ENCODE measurements around the gene EIF4G3.

EIF4G3 gene

DNA sequence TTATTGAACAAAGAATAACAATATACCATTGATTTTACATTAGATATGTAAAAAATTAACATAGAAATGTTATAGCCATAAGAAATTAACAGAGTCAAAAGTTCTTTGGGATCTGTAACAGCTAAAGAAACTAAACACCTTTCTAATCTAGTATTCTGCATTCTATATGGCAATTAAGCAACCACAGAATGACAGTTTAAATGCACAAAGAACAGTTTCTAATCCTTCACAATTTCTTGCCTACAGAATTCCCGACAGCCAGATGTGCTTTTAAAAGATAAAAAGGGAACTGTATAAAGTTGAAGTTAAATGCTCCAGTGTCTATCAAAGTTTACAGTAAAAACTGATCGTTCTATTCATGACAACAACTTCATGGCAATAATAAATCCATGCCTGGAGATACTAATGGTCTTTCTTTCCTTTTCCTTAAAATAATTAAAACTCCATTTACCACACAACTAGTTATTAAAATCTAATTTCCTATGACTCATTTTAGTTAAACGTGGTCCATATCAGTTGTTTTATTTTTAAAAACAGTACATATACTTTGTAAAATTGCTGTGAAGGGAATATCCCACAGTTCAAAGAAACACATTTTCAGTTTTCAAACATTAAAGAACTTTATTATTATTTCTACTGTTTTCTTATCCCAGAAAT, 110.2 kb downstream of the EIF4G3 start:
- no peak for TF ChIP-seq CSDC2 (CRISPR knock-in tag; IDR thresholded peaks at IDR 0.05)
- TF ChIP-seq, protein P1, sequence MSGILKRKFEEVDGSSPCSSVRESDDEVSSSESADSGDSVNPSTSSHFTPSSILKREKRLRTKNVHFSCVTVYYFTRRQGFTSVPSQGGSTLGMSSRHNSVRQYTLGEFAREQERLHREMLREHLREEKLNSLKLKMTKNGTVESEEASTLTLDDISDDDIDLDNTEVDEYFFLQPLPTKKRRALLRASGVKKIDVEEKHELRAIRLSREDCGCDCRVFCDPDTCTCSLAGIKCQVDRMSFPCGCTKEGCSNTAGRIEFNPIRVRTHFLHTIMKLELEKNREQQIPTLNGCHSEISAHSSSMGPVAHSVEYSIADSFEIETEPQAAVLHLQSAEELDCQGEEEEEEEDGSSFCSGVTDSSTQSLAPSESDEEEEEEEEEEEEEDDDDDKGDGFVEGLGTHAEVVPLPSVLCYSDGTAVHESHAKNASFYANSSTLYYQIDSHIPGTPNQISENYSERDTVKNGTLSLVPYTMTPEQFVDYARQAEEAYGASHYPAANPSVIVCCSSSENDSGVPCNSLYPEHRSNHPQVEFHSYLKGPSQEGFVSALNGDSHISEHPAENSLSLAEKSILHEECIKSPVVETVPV (CRISPR knock-in tag; IDR thresholded peaks at IDR 0.05) = no peak
- TF ChIP-seq TCF4 (CRISPR knock-in tag; IDR thresholded peaks at IDR 0.05; ENCODE audit: borderline replicate concordance) = no peak
- TF ChIP-seq, protein P2, sequence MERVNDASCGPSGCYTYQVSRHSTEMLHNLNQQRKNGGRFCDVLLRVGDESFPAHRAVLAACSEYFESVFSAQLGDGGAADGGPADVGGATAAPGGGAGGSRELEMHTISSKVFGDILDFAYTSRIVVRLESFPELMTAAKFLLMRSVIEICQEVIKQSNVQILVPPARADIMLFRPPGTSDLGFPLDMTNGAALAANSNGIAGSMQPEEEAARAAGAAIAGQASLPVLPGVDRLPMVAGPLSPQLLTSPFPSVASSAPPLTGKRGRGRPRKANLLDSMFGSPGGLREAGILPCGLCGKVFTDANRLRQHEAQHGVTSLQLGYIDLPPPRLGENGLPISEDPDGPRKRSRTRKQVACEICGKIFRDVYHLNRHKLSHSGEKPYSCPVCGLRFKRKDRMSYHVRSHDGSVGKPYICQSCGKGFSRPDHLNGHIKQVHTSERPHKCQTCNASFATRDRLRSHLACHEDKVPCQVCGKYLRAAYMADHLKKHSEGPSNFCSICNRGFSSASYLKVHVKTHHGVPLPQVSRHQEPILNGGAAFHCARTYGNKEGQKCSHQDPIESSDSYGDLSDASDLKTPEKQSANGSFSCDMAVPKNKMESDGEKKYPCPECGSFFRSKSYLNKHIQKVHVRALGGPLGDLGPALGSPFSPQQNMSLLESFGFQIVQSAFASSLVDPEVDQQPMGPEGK (CRISPR knock-in tag; IDR thresholded peaks at IDR 0.05; ENCODE audit: borderline replicate concordance) = no peak
- TF ChIP-seq ISL1 (CRISPR knock-in tag; IDR thresholded peaks at IDR 0.05) = peak; percentile 69
- ATAC-seq = no peak

DNA sequence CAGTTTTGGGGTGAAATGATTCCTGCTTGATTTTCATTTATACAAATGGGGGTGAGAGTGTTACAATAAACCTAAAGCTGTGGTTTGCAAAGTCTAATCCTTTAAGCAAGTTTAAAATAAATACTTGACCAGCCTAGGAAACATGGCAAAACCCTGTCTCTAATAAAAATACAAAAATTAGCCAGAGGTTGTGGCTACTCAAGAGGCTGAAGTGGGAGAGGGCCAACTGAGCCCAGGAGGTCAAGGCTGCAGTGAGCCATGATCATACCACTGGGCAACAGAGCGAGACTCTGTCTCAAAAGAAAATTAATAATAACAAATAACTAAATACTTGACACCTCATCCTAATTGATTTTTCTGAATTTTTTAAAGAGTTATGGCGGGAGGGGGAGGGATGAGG, 110.8 kb downstream of the EIF4G3 start:
- TF ChIP-seq, protein P3, sequence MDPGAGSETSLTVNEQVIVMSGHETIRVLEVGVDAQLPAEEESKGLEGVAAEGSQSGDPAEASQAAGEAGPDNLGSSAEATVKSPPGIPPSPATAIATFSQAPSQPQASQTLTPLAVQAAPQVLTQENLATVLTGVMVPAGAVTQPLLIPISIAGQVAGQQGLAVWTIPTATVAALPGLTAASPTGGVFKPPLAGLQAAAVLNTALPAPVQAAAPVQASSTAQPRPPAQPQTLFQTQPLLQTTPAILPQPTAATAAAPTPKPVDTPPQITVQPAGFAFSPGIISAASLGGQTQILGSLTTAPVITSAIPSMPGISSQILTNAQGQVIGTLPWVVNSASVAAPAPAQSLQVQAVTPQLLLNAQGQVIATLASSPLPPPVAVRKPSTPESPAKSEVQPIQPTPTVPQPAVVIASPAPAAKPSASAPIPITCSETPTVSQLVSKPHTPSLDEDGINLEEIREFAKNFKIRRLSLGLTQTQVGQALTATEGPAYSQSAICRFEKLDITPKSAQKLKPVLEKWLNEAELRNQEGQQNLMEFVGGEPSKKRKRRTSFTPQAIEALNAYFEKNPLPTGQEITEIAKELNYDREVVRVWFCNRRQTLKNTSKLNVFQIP (CRISPR knock-in tag; IDR thresholded peaks at IDR 0.05; ENCODE audit: borderline replicate concordance, low read depth) = no peak
- no peak for TF ChIP-seq ZNF565 (CRISPR knock-in tag; conservative IDR thresholded peaks at IDR 0.05; ENCODE audit: low read depth)
- no peak for TF ChIP-seq BACH2 (CRISPR knock-in tag; IDR thresholded peaks at IDR 0.05; ENCODE audit: borderline replicate concordance)
- TF ChIP-seq CSDC2 (CRISPR knock-in tag; IDR thresholded peaks at IDR 0.05) = no peak
- TF ChIP-seq SNAI2 (CRISPR knock-in tag; IDR thresholded peaks at IDR 0.05) = no peak
- TF ChIP-seq ZFP30 (CRISPR knock-in tag; IDR thresholded peaks at IDR 0.05) = no peak
- no peak for TF ChIP-seq RARB (CRISPR knock-in tag; IDR thresholded peaks at IDR 0.05)
- TF ChIP-seq TCF4 (CRISPR knock-in tag; IDR thresholded peaks at IDR 0.05; ENCODE audit: borderline replicate concordance) = no peak
- no peak for TF ChIP-seq ARNTL (CRISPR knock-in tag; IDR thresholded peaks at IDR 0.05; ENCODE audit: borderline replicate concordance, low read depth)
- TF ChIP-seq, protein P1 (CRISPR knock-in tag; IDR thresholded peaks at IDR 0.05) = no peak
- no peak for ATAC-seq

DNA sequence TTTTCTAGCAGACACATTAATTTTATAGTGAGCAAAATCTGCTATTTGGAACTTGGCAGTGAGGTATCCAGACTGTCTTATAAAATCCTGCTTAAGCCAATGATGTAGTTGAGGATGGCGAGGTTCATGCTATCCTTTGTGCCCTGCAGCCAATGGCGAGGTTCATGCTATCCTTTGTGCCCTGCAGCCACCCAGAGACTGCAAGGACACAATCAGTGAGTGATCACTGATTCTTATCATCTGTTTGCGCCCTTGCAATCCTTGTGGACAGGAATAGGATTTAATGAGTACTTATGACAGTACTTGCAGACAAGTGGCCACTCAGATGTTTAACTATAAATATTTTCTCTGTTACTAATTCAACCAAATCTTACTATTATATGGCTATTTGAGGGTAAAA, 112.6 kb downstream of the EIF4G3 start:
- peak; percentile 33; the same call in 1 of the 3 replicates for ATAC-seq
- no peak for TF ChIP-seq PPARA (CRISPR knock-in tag; IDR thresholded peaks at IDR 0.05; ENCODE audit: borderline replicate concordance)
- TF ChIP-seq, protein P4, sequence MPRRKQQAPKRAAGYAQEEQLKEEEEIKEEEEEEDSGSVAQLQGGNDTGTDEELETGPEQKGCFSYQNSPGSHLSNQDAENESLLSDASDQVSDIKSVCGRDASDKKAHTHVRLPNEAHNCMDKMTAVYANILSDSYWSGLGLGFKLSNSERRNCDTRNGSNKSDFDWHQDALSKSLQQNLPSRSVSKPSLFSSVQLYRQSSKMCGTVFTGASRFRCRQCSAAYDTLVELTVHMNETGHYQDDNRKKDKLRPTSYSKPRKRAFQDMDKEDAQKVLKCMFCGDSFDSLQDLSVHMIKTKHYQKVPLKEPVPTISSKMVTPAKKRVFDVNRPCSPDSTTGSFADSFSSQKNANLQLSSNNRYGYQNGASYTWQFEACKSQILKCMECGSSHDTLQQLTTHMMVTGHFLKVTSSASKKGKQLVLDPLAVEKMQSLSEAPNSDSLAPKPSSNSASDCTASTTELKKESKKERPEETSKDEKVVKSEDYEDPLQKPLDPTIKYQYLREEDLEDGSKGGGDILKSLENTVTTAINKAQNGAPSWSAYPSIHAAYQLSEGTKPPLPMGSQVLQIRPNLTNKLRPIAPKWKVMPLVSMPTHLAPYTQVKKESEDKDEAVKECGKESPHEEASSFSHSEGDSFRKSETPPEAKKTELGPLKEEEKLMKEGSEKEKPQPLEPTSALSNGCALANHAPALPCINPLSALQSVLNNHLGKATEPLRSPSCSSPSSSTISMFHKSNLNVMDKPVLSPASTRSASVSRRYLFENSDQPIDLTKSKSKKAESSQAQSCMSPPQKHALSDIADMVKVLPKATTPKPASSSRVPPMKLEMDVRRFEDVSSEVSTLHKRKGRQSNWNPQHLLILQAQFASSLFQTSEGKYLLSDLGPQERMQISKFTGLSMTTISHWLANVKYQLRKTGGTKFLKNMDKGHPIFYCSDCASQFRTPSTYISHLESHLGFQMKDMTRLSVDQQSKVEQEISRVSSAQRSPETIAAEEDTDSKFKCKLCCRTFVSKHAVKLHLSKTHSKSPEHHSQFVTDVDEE (CRISPR knock-in tag; IDR thresholded peaks at IDR 0.05) = 0 out of 2 replicates have a peak, but pooled peaks have one; percentile 33

DNA sequence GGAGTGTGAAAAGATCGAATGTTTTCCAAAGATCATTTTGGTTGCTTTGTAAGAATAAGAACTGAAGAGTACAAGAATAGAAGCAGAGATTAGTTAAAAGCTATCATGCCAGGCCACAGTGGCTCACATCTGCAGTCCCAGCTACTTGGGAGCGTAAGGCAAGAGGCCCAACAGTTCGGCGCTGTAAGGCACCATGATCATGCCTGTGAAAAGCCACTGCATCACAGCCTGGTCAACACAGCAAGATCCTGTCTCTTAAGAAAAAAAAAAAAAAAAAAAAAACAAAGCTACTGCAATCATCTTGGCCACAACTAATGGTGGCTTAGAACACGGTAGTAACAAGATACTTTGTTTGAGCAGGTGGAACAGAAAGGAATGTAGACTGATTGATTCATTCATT, 116.2 kb downstream of the EIF4G3 start:
- no peak for ATAC-seq
- TF ChIP-seq BACH2 (CRISPR knock-in tag; IDR thresholded peaks at IDR 0.05; ENCODE audit: borderline replicate concordance) (no peak), ISL1 (CRISPR knock-in tag; IDR thresholded peaks at IDR 0.05) (no peak), ZNF565 (CRISPR knock-in tag; conservative IDR thresholded peaks at IDR 0.05; ENCODE audit: low read depth) (no peak), GLIS3 (CRISPR knock-in tag; IDR thresholded peaks at IDR 0.05) (no peak), ESRRG (CRISPR knock-in tag; IDR thresholded peaks at IDR 0.05) (no peak), ARNTL (CRISPR knock-in tag; IDR thresholded peaks at IDR 0.05; ENCODE audit: borderline replicate concordance, low read depth) (no peak), OSR1 (CRISPR knock-in tag; IDR thresholded peaks at IDR 0.05) (no peak)
- TF ChIP-seq, protein P4 (CRISPR knock-in tag; IDR thresholded peaks at IDR 0.05) = no peak
- TF ChIP-seq, protein P3 (CRISPR knock-in tag; IDR thresholded peaks at IDR 0.05; ENCODE audit: borderline replicate concordance, low read depth) = no peak
- TF ChIP-seq, protein P2 (CRISPR knock-in tag; IDR thresholded peaks at IDR 0.05; ENCODE audit: borderline replicate concordance) = no peak
